Mucosa of rectum (tissue), 2 donors: ENCODE measurements around the gene LTBP2.

Experiments
- H3K27ac ChIP-seq, 2 donors: one replicate each; pipeline ENCODE4 v1.7.0; 2013; ENCODE audit warnings: inconsistent platforms in 2 of 2, low read depth in 2 of 2, low read length in 2 of 2
- H3K27me3 ChIP-seq, 2 donors: one replicate each; pipeline ENCODE4 v1.7.0; 2013; ENCODE audit warnings: low read length in 2 of 2; ENCODE audit not compliant: control insufficient read depth in 2 of 2, insufficient read depth in 2 of 2
- H3K36me3 ChIP-seq, 2 donors: one replicate each; pipeline ENCODE4 v1.7.0; 2013; ENCODE audit warnings: low read length in 2 of 2; ENCODE audit not compliant: control insufficient read depth in 2 of 2, insufficient read depth in 2 of 2
- H3K4me1 ChIP-seq, 2 donors: one replicate each; pipeline ENCODE4 v1.7.0; 2013; ENCODE audit warnings: low read length in 2 of 2, mild to moderate bottlenecking in 1 of 2; ENCODE audit not compliant: control insufficient read depth in 2 of 2, insufficient read depth in 2 of 2
- H3K4me3 ChIP-seq, 2 donors: one replicate each; pipeline ENCODE4 v1.7.0; 2013; ENCODE audit warnings: low read length in 2 of 2
- H3K9ac ChIP-seq, 2 donors: one replicate each; pipeline ENCODE4 v1.7.0; 2013; ENCODE audit warnings: low read length in 2 of 2, low read depth in 1 of 2, mild to moderate bottlenecking in 1 of 2
- H3K9me3 ChIP-seq, 2 donors: one replicate each; pipeline ENCODE4 v1.7.0; 2013; ENCODE audit warnings: low read length in 2 of 2; ENCODE audit not compliant: control insufficient read depth in 2 of 2
- donor health status: healthy.
- donor health status: Normal muscosa, but diverticular disease.

Gene LTBP2

DNA sequence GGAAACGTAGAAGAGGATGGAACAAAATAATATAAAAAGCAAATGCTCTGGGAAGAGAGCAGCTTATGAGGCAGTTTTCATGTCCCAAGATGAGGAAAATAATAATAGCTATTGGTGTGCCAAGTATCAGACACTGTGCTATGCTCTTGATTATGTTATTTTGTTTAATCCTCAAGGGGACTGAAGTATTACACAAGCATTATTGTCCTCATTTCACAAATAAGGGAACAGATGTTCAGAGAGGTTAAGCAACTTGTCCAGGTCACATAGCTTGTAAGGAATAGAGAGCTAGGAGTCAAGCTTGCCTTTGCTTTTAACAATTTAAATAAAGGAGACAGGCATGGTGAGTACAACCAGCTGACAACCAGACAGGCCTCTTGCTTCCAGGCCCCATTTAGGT, 26.9 kb upstream of the LTBP2 start:
- Histone ChIP-seq H3K4me1 (no peaks in the 10 kb centered on the region), H3K9me3 (no peaks in the 10 kb centered on the region), H3K4me3 (no peak overlapping the region), H3K27me3 (peaks cover 0 to 4% of the 10 kb centered on the region in 2 donors), H3K27ac (no peak overlapping the region), H3K9ac (no peak overlapping the region), H3K36me3 (no peaks in the 10 kb centered on the region)

DNA sequence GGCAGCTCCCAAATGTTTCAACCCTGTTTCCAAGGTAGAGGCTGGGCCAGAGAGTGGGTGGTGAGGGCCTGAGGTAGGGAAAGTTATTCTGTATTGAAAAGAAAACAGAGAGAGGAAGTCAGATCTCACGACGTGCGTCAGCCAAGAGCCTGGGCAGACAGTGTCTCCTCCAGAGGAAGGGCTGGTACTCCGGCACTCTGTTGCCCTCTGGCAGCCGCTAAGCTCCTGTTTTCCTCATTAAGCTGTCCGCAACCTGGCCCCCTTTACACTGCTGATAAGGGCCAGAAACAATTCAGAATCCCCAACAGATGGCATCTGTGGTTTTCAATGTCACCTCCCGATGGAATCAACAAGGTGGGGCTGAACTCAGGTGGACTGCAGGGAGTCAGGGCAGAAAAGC, 26.0 kb upstream of the LTBP2 start:
- no peak overlapping the region for H3K27ac ChIP-seq
- no peaks in the 10 kb centered on the region for H3K4me1 ChIP-seq
- peaks cover 0 to 4% of the 10 kb centered on the region in 2 donors for H3K27me3 ChIP-seq
- H3K36me3 ChIP-seq, result no peaks in the 10 kb centered on the region
- no peak overlapping the region for H3K9ac ChIP-seq
- H3K4me3 ChIP-seq, result no peak overlapping the region
- H3K9me3 ChIP-seq, result no peaks in the 10 kb centered on the region

- Histone ChIP-seq H3K27me3 (peaks cover 0 to 4% of the 10 kb centered on the region in 2 donors), H3K36me3 (no peaks in the 10 kb centered on the region), H3K27ac (no peak overlapping the region), H3K4me1 (no peaks in the 10 kb centered on the region), H3K9me3 (no peaks in the 10 kb centered on the region), H3K4me3 (no peak overlapping the region), H3K9ac (no peak overlapping the region)
Observed at GRCh38 chr14:74637178-74637550, 25.1 kb upstream of the LTBP2 start.

GRCh38 chr14:74636424-74637177, 24.6 kb upstream of the LTBP2 start:
- Histone ChIP-seq H3K4me3 (no peak overlapping the region), H3K4me1 (no peaks in the 10 kb centered on the region), H3K27ac (no peak overlapping the region), H3K9ac (no peak overlapping the region), H3K27me3 (peaks cover 0 to 4% of the 10 kb centered on the region in 2 donors), H3K36me3 (no peaks in the 10 kb centered on the region), H3K9me3 (no peaks in the 10 kb centered on the region)

DNA sequence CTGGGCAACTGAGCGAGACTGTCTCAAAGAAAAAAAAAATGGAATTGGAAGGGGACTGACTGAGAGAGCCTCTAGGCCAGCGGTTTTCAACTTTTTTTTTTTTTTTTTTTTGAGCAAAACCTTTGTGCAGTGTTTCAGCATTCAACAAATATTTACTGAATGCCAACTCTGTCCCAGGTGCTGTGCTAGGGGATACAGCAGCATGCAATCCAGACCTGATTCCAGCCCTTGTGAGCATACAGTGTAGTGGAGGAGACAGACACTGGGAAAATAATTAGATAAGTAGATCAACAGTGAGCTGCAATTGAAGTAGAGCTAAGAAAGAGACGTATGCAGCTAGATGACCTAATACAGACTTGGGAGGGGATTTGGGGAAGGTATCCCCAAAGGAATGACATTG, 23.8 kb upstream of the LTBP2 start:
- Histone ChIP-seq H3K9ac (no peak overlapping the region), H3K9me3 (no peaks in the 10 kb centered on the region), H3K4me1 (no peaks in the 10 kb centered on the region), H3K27ac (no peak overlapping the region), H3K4me3 (no peak overlapping the region), H3K36me3 (no peaks in the 10 kb centered on the region), H3K27me3 (peaks cover 0 to 4% of the 10 kb centered on the region in 2 donors)

DNA sequence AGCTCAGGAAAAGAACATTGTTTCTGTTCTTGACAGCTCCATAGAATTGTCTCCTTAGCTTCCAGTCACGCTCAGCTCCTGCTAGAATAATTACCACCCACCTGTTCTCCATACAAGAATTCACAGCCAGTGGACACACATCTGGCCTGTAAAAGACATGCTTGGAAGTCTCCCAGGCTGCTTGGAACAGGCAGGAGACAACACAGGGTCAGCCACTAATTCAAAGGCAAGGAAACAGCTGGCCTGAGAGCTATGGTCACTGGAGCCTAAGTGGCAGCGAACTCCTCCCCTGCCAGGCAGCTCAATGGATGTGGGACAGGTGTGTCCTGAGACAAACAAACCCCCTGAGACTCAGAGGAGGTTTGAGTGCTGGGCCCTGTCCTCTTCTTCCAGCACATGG, 22.9 kb upstream of the LTBP2 start:
- no peaks in the 10 kb centered on the region for H3K27me3 ChIP-seq
- no peak overlapping the region for H3K27ac ChIP-seq
- H3K4me1 ChIP-seq, result no peaks in the 10 kb centered on the region
- H3K36me3 ChIP-seq, result no peaks in the 10 kb centered on the region
- no peak overlapping the region for H3K4me3 ChIP-seq
- H3K9me3 ChIP-seq, result no peaks in the 10 kb centered on the region
- no peak overlapping the region for H3K9ac ChIP-seq

DNA sequence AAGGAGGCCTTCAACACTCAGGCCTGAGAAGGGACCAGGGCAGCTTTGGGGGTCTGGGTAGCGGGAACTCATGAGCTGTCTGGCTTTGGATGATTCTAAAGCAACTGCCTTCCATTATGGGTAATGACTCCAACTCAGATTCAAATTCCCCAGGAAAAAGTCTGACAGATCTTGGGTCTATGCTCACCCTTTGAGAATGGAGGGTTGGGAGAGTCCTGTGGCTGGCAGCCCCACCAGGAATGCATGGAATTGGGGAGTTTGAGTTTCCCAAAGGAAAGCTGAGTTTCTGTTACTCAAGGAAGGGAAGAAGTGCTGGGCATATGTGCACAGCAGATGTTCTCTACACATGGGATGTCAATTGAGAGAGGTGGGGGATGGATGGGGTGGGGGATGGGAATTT, 22.4 kb upstream of the LTBP2 start:
- H3K36me3 ChIP-seq, result no peaks in the 10 kb centered on the region
- no peaks in the 10 kb centered on the region for H3K4me1 ChIP-seq
- H3K4me3 ChIP-seq, result no peak overlapping the region
- no peaks in the 10 kb centered on the region for H3K9me3 ChIP-seq
- H3K9ac ChIP-seq, result no peak overlapping the region
- H3K27me3 ChIP-seq, result no peaks in the 10 kb centered on the region
- no peak overlapping the region for H3K27ac ChIP-seq

GRCh38 chr14:74630881-74631690, 19.0 kb upstream of the LTBP2 start:
- H3K9ac ChIP-seq, result no peak overlapping the region
- no peak overlapping the region for H3K4me3 ChIP-seq
- H3K27me3 ChIP-seq, result no peaks in the 10 kb centered on the region
- H3K9me3 ChIP-seq, result no peaks in the 10 kb centered on the region
- H3K36me3 ChIP-seq, result no peaks in the 10 kb centered on the region
- H3K27ac ChIP-seq, result no peak overlapping the region
- peaks cover 3 to 4% of the 10 kb centered on the region in 2 donors for H3K4me1 ChIP-seq

- Histone ChIP-seq H3K27me3 (peaks cover 0 to 3% of the 10 kb centered on the region in 2 donors), H3K4me3 (no peak overlapping the region), H3K9ac (no peak overlapping the region), H3K27ac (no peak overlapping the region), H3K36me3 (no peaks in the 10 kb centered on the region), H3K4me1 (peaks cover 3 to 4% of the 10 kb centered on the region in 2 donors), H3K9me3 (no peaks in the 10 kb centered on the region)
Observed at GRCh38 chr14:74628418-74628817, 16.4 kb upstream of the LTBP2 start.

DNA sequence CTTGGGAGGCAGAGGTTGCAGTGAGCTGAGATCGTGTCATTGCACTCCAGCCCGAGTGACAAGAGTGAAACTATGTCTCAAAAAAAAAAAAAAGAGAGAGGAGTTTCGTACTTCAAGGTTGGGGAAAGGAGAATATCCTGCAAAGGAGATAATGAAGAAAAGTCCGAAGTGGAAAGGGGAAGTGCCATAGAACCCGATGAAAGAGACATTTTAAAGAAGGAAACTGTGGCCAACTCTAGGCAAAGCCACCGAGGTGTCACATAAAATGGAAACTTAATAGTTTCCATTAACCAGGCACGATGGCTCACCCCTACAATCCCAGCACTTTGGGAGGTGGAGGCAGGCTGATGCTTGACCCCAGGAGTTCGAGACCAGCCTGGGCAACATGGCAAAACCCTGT, 15.0 kb upstream of the LTBP2 start:
- H3K4me3 ChIP-seq, result no peak overlapping the region
- no peak overlapping the region for H3K9ac ChIP-seq
- no peaks in the 10 kb centered on the region for H3K36me3 ChIP-seq
- H3K9me3 ChIP-seq, result no peaks in the 10 kb centered on the region
- peaks cover 3 to 4% of the 10 kb centered on the region in 2 donors for H3K4me1 ChIP-seq
- H3K27me3 ChIP-seq, result peaks cover 0 to 3% of the 10 kb centered on the region in 2 donors
- H3K27ac ChIP-seq, result no peak overlapping the region
